Activated CD4-positive, alpha-beta T cell treated with anti-CD3 and anti-CD28 coated beads, Interleukin-2, Interleukin-6, amounts not matched to agents 100 ng/mL and 50 ng/mL, durations not matched to agents 16 hours and 8 hours (primary cell): ENCODE data around the gene PTPN22.
A peak's percentile ranks its signal among the peaks of the same experiment; 100 is the strongest.

ENCODE experiments used
- DNase-seq: peaks from one replicate; pipeline ENCODE4 v3.0.0-alpha.2; 2020

The PTPN22 gene

GRCh38 chr1:113793878-113794834, 77.4 kb downstream of the PTPN22 start:
- no peak for DNase-seq

- no peak for DNase-seq
These were observed 78.5 kb downstream of the PTPN22 start for GRCh38 chr1:113792986-113793385.

GRCh38 chr1:113792471-113792870, 79.0 kb downstream of the PTPN22 start:
- no peak for DNase-seq

GRCh38 chr1:113788802-113789201, 82.7 kb downstream of the PTPN22 start:
- no peak for DNase-seq

GRCh38 chr1:113787663-113788062, 83.8 kb downstream of the PTPN22 start:
- DNase-seq: no peak

- no peak for DNase-seq
These were observed 85.4 kb downstream of the PTPN22 start for GRCh38 chr1:113786069-113786468.

GRCh38 chr1:113784104-113784779, 87.3 kb downstream of the PTPN22 start:
- DNase-seq: peak; percentile 70

- DNase-seq: peak; percentile 77
These were observed 88.0 kb downstream of the PTPN22 start for GRCh38 chr1:113783254-113784103.

- DNase-seq: no peak
These were observed 89.1 kb downstream of the PTPN22 start for GRCh38 chr1:113782406-113782805.

GRCh38 chr1:113780374-113781146, 91.0 kb downstream of the PTPN22 start:
- peak; percentile 39 for DNase-seq

- DNase-seq: no peak
These were observed 92.0 kb downstream of the PTPN22 start for GRCh38 chr1:113779542-113779941.

GRCh38 chr1:113777561-113777960, 94.0 kb downstream of the PTPN22 start:
- no peak for DNase-seq

GRCh38 chr1:113770031-113770430, 101.5 kb downstream of the PTPN22 start:
- DNase-seq: no peak

GRCh38 chr1:113769601-113769970, 101.9 kb downstream of the PTPN22 start:
- no peak for DNase-seq

- DNase-seq: no peak
These were observed 102.5 kb downstream of the PTPN22 start for GRCh38 chr1:113768916-113769600.

- no peak for DNase-seq
These were observed 105.9 kb downstream of the PTPN22 start for GRCh38 chr1:113765306-113766230.
